ENCODE data around the gene ARHGEF19. TPM values are rescaled to one million over a fixed set of nuclear protein-coding genes. Genes with fewer than 3 reads are reported as not detected.

ARHGEF19 gene
- total RNA-seq, 1 experiment from 2014 or later = 7.7 TPM

DNA sequence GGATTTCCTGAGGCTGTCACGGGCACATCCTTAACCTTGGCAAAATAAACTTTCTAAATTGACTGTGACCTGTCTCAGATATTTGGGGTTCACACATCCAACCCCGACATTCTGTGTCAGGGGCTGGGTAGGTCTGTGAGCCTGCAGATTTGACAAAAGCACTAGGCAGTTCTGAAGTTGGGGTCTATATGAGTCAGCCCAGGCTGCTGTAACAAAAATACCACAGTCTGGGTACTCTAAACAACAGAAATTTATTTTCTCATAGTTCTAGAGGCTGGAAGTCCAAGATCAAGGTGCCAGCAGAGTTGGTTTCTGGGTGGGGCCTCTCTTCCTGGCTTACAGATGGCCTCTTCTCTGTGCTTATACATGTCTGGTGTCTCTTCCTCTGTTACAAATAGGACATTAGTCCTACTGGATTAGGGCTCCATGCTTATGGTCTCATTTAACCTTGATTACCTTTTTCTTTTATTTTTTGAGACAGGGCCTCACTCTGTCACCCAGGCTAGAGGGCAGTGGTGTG is 27.6 kb upstream of the ARHGEF19 start:
- no peak overlapping the region for H3K4me3 Mint-ChIP-seq (ENCODE audit: unreplicated experiment)
- no peaks in the 10 kb centered on the region for H3K27me3 ChIP-seq (replicated peaks; ENCODE audit: control insufficient read depth, insufficient read depth, low read length)
- no peaks in the 10 kb centered on the region for H3K36me3 ChIP-seq (ENCODE audit: control insufficient read depth, insufficient read depth, low read length)
- H3K9me3 ChIP-seq = no peaks in the 10 kb centered on the region
- no peak for DNase-seq
- 0 out of 2 replicates have a peak, but pooled peaks cover 5% of the 10 kb centered on the region for H3K4me1 ChIP-seq
- no peak overlapping the region for H3K4me3 ChIP-seq (ENCODE audit: low read depth, low read length)
- intact Hi-C loops (cut with micrococcal nuclease; ENCODE audit: unreplicated experiment) = loop anchor here (5.0 kb wide), 1 partner anchor 53 kb away; no protein-coding TSS in a partner anchor
- ChIA-PET POLR2A (no interaction called here), CTCF (interaction anchor here (0.6 kb wide), 1 partner anchor 628 kb away, joined by 3 read pairs; no protein-coding TSS in a partner anchor)
- H3K4me1 Mint-ChIP-seq (ENCODE audit: low read depth, unreplicated experiment) = no peaks in the 10 kb centered on the region
- no peaks in the 10 kb centered on the region for H3K9me3 Mint-ChIP-seq (ENCODE audit: unreplicated experiment)
- H3K27ac Mint-ChIP-seq (ENCODE audit: unreplicated experiment) = no peak overlapping the region
- BruUV-seq (replicated peaks) = no TSS peak
- TF ChIP-seq, protein P1, sequence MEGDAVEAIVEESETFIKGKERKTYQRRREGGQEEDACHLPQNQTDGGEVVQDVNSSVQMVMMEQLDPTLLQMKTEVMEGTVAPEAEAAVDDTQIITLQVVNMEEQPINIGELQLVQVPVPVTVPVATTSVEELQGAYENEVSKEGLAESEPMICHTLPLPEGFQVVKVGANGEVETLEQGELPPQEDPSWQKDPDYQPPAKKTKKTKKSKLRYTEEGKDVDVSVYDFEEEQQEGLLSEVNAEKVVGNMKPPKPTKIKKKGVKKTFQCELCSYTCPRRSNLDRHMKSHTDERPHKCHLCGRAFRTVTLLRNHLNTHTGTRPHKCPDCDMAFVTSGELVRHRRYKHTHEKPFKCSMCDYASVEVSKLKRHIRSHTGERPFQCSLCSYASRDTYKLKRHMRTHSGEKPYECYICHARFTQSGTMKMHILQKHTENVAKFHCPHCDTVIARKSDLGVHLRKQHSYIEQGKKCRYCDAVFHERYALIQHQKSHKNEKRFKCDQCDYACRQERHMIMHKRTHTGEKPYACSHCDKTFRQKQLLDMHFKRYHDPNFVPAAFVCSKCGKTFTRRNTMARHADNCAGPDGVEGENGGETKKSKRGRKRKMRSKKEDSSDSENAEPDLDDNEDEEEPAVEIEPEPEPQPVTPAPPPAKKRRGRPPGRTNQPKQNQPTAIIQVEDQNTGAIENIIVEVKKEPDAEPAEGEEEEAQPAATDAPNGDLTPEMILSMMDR (IDR thresholded peaks at IDR 0.05; ENCODE audit: insufficient read depth in 1 of 2, low read depth in 1 of 2, low read length in 1 of 2, severe bottlenecking in 1 of 2, unreplicated experiment in 1 of 2) = no peak
- no peaks in the 10 kb centered on the region for H3K36me3 Mint-ChIP-seq (ENCODE audit: insufficient read depth, unreplicated experiment)
- no peaks in the 10 kb centered on the region for H3K27me3 Mint-ChIP-seq (ENCODE audit: insufficient read depth, unreplicated experiment)

DNA sequence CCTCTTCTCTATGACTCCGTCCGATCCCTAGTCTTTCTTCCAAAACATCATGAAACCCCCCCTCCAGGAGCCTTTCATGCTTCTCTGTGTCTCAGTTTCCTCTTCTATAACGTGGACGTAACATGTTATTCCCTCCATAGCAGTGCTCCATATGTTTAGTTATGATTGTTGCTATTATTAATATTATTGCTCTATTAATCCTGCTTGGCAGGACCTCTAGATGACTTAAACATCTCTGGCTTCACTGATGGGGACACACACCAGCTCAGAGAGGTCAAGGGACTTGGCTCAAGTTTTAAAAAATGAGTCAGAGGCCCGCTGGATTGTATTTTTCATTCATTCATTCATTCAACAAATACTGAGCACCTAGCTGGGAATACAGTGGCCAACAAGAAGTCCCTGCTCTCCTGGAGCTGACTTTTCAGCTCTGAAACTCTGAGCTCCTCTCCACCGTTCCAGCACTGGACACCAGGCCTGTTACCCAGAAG is 24.9 kb upstream of the ARHGEF19 start:
- 0 out of 2 replicates have a peak, but pooled peaks cover 5% of the 10 kb centered on the region for H3K4me1 ChIP-seq
- no peaks in the 10 kb centered on the region for H3K4me1 Mint-ChIP-seq (ENCODE audit: low read depth, unreplicated experiment)
- no peaks in the 10 kb centered on the region for H3K27me3 ChIP-seq (replicated peaks; ENCODE audit: control insufficient read depth, insufficient read depth, low read length)
- peak overlapping the region; percentile 68 for H3K4me3 ChIP-seq (ENCODE audit: low read depth, low read length)
- no peaks in the 10 kb centered on the region for H3K9me3 ChIP-seq
- DNase-seq = no peak
- ChIA-PET POLR2A (interaction anchor here (1.2 kb wide), 1 partner anchor 20 kb away, joined by 3 read pairs; no protein-coding TSS in a partner anchor), CTCF (no interaction called here)
- no peaks in the 10 kb centered on the region for H3K9me3 Mint-ChIP-seq (ENCODE audit: unreplicated experiment)
- H3K27ac Mint-ChIP-seq (ENCODE audit: unreplicated experiment) = peak overlapping the region; percentile 93
- BruUV-seq (replicated peaks) = no TSS peak
- peak overlapping the region; percentile 82 for H3K4me3 Mint-ChIP-seq (ENCODE audit: unreplicated experiment)
- TF ChIP-seq, protein P1 (IDR thresholded peaks at IDR 0.05; ENCODE audit: insufficient read depth in 1 of 2, low read depth in 1 of 2, low read length in 1 of 2, severe bottlenecking in 1 of 2, unreplicated experiment in 1 of 2) = no peak
- no peaks in the 10 kb centered on the region for H3K27me3 Mint-ChIP-seq (ENCODE audit: insufficient read depth, unreplicated experiment)
- H3K36me3 ChIP-seq (ENCODE audit: control insufficient read depth, insufficient read depth, low read length) = no peaks in the 10 kb centered on the region
- intact Hi-C loops (cut with micrococcal nuclease; ENCODE audit: unreplicated experiment) = loop anchor here (1.0 to 5.0 kb wide), 2 partner anchors 31 to 50 kb away; no protein-coding TSS in a partner anchor
- H3K36me3 Mint-ChIP-seq (ENCODE audit: insufficient read depth, unreplicated experiment) = no peaks in the 10 kb centered on the region

DNA sequence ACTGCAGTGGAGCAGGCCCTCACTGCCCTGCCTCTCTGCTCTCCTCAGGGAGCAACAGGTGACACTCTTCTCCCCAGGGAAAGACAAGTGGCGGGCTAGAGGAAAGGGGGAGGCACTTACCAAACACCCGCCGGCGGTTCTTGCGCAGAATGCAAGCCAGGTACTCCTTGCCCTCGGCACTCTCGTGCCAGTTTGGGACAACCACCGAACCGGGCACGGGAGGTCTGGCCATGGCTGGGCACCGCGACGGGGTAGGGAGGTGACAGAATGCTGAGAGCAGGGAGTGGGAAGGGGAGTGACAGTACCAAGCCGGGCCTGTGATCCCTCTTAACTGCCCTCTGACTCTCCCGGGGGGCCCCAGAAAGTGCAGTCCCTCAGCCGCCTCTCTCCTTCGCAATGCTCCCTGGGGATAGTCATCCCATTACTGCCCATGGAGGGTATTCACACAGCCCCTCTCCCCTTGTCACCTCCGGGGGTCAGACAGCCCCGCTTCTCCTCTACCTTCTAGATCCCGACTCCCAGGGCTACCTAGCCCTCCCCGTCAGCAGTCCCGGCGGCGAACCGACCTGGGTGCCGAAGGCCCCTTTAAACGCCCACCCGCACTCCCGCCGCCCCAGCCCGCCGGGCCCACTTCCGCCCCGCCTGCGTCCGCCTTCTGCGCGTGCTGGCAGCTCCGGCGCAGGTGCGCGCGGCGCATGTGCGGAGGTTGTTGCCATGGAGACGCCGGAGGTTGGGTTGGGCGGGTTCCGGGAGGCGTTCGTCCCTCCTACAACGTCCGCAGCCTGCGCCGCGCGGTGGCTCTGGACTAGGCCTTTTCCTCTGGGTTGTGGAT is 24.3 kb upstream of the ARHGEF19 start, which contains the start of gene CPLANE2:
Gene CPLANE2, minus strand, starts transcription at position 673 of the 832 bp plus-strand sequence. Its CDS starts 441 bp downstream, at position 232.
- TF ChIP-seq, protein P1 (IDR thresholded peaks at IDR 0.05; ENCODE audit: insufficient read depth in 1 of 2, low read depth in 1 of 2, low read length in 1 of 2, severe bottlenecking in 1 of 2, unreplicated experiment in 1 of 2) = no peak
- ChIA-PET CTCF (interaction anchor here (0.6 kb wide), 1 partner anchor 27 kb away, joined by 3 read pairs; no protein-coding TSS in a partner anchor), POLR2A (interaction anchor here (1.2 kb wide), 1 partner anchor 20 kb away, joined by 3 read pairs; no protein-coding TSS in a partner anchor)
- Mint-ChIP-seq H3K27ac (ENCODE audit: unreplicated experiment) (peak within 1 kb of the TSS; percentile 93), H3K4me3 (ENCODE audit: unreplicated experiment) (peak within 1 kb of the TSS; percentile 82), H3K36me3 (ENCODE audit: insufficient read depth, unreplicated experiment) (no peaks in the 10 kb centered on the region), H3K27me3 (ENCODE audit: insufficient read depth, unreplicated experiment) (no peaks in the 10 kb centered on the region), H3K9me3 (ENCODE audit: unreplicated experiment) (no peaks in the 10 kb centered on the region), H3K4me1 (ENCODE audit: low read depth, unreplicated experiment) (no peaks in the 10 kb centered on the region)
- Histone ChIP-seq H3K4me1 (0 out of 2 replicates have a peak, but pooled peaks cover 5% of the 10 kb centered on the region), H3K9me3 (no peaks in the 10 kb centered on the region), H3K4me3 (ENCODE audit: low read depth, low read length) (peak within 1 kb of the TSS; percentile 68), H3K27me3 (replicated peaks; ENCODE audit: control insufficient read depth, insufficient read depth, low read length) (no peaks in the 10 kb centered on the region), H3K36me3 (ENCODE audit: control insufficient read depth, insufficient read depth, low read length) (no peaks in the 10 kb centered on the region)
- intact Hi-C loops (cut with micrococcal nuclease; ENCODE audit: unreplicated experiment) = loop anchor here (1.0 to 5.0 kb wide), 3 partner anchors 19 to 49 kb away; no protein-coding TSS in a partner anchor
- BruUV-seq (replicated peaks) = no TSS peak
- peak; percentile 92 to 93 for DNase-seq
